Esophagus mucosa (tissue), 1 donor: Measurements from ENCODE around the gene NTNG2. TPM values are rescaled to one million over a fixed set of nuclear protein-coding genes. Genes with fewer than 3 reads are reported as not detected.

ENCODE experiments used
- ATAC-seq: fragments of 200-7000 bp; cut with Tn5 transposase; one replicate; pipeline ENCODE4 v1.9.1; 2020
- total RNA-seq: library from RNA; stranded (reverse); gene quantifications from one replicate; pipeline ENCODE4 v1.2.4, GENCODE V29; 2023
- donor health status: DM: yes; HTN: yes; CAD: no.

The NTNG2 gene
- total RNA-seq, 1 donor from 2014 or later: 0.24 TPM

GRCh38 chr9:132266017-132266416 lies 104.2 kb downstream of the NTNG2 start:
- ATAC-seq: no peak

- no peak for ATAC-seq
Measured at GRCh38 chr9:132267660-132268059, 105.8 kb downstream of the NTNG2 start.

- peak; percentile 49 for ATAC-seq
Measured at GRCh38 chr9:132268725-132269352, 107.0 kb downstream of the NTNG2 start.

GRCh38 chr9:132269704-132270516 lies 108.1 kb downstream of the NTNG2 start:
- ATAC-seq: peak; percentile 86

GRCh38 chr9:132274861-132275260 lies 113.0 kb downstream of the NTNG2 start:
- ATAC-seq: no peak

- no peak for ATAC-seq
Measured at GRCh38 chr9:132283165-132283564, 121.3 kb downstream of the NTNG2 start.

GRCh38 chr9:132283863-132284262 lies 122.0 kb downstream of the NTNG2 start:
- no peak for ATAC-seq

GRCh38 chr9:132287256-132287760 lies 125.5 kb downstream of the NTNG2 start:
- ATAC-seq: no peak

- no peak for ATAC-seq
Measured at GRCh38 chr9:132288361-132288760, 126.5 kb downstream of the NTNG2 start.

- no peak for ATAC-seq
Measured at GRCh38 chr9:132288966-132289365, 127.1 kb downstream of the NTNG2 start.

GRCh38 chr9:132293145-132293721 lies 131.4 kb downstream of the NTNG2 start:
- ATAC-seq: no peak

Other genes starting within 250 kb of the NTNG2 start
- gene MED27, start 82.2 kb upstream of the NTNG2 start, total RNA-seq: 17.9 TPM
- 19.1 TPM for gene SETX, start 192.9 kb downstream of the NTNG2 start, total RNA-seq
- 6.9 TPM for gene TTF1, start 244.8 kb downstream of the NTNG2 start, total RNA-seq
- not detected for gene CFAP77, start 248.2 kb downstream of the NTNG2 start, total RNA-seq